C4-2B (cell line): ENCODE results near the gene HPS4.

ENCODE experiments used
- ZFX ChIP-seq: fragments of 450-650 bp; IDR thresholded peaks from 2 replicates; pipeline ENCODE4 v1.6.1; 2017
- TF ChIP-seq, protein P1 (sequence below): fragments of 450-650 bp; conservative IDR thresholded peaks from 2 replicates; pipeline ENCODE4 v1.5.1; 2017; ENCODE audit warnings: mild to moderate bottlenecking

DNA sequence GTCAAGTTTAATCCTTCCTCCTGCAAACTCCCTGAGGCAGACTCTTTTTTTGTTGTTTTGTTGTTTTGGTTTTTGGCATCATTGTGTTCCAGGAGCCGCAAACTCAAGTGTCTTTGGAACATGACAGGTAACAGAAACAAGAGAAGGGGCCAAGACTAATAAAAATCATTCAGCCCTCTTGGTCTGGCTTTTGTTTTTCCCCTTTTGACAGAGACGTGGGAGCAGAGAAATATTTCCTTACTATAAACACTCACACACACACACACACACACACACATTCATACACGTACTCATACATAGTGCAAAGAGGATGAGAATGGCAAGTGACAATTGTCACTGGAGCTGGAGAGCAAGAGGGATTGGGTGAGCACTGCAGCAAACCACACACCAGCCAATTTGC, 65.0 kb downstream of the HPS4 start:
- TF ChIP-seq, protein P1, sequence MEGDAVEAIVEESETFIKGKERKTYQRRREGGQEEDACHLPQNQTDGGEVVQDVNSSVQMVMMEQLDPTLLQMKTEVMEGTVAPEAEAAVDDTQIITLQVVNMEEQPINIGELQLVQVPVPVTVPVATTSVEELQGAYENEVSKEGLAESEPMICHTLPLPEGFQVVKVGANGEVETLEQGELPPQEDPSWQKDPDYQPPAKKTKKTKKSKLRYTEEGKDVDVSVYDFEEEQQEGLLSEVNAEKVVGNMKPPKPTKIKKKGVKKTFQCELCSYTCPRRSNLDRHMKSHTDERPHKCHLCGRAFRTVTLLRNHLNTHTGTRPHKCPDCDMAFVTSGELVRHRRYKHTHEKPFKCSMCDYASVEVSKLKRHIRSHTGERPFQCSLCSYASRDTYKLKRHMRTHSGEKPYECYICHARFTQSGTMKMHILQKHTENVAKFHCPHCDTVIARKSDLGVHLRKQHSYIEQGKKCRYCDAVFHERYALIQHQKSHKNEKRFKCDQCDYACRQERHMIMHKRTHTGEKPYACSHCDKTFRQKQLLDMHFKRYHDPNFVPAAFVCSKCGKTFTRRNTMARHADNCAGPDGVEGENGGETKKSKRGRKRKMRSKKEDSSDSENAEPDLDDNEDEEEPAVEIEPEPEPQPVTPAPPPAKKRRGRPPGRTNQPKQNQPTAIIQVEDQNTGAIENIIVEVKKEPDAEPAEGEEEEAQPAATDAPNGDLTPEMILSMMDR: no peak
- no peak for TF ChIP-seq ZFX
